HepG2 (cell line): ENCODE data around the gene C20orf202. TPM values are rescaled to one million over a fixed set of nuclear protein-coding genes. Genes with fewer than 3 reads are reported as not detected.

Experiments used
- AGO2 ChIP-seq: fragments of 200-400 bp; formaldehyde crosslinking; optimal IDR thresholded peaks from 2 replicates; pipeline ENCODE3; 2017; ENCODE audit warnings: mild to moderate bottlenecking, low read depth, low read length, moderate library complexity
- CEBPB ChIP-seq: IDR thresholded peaks from 2 replicates; pipeline ENCODE4 v1.6.1; 2011; ENCODE audit warnings: low read depth, low read length, improper control_type of control experiment, borderline replicate concordance
- CENPX ChIP-seq: sonication (generic); formaldehyde crosslinking; IDR thresholded peaks from 2 replicates; pipeline ENCODE4 v1.9.0; 2021; ENCODE audit warnings: mild to moderate bottlenecking, missing genetic modification reagents, moderate library complexity
- DZIP1 ChIP-seq: sonication (generic); formaldehyde crosslinking; IDR thresholded peaks from 2 replicates; pipeline ENCODE4 v1.5.0; 2020; ENCODE audit warnings: mild to moderate bottlenecking, missing genetic modification reagents
- FOSL1 ChIP-seq: sonication (generic); formaldehyde crosslinking; IDR thresholded peaks from 2 replicates; pipeline ENCODE4 v1.9.0; 2021; ENCODE audit warnings: missing genetic modification reagents, borderline replicate concordance
- GATA4 ChIP-seq: sonication (generic); IDR thresholded peaks from 2 replicates; pipeline ENCODE4 v1.6.1; 2016; ENCODE audit warnings: antibody characterized with exemption, low read depth, borderline replicate concordance
- HBP1 ChIP-seq: IDR thresholded peaks from 2 replicates; pipeline ENCODE4 v1.6.1; 2016; ENCODE audit warnings: low read depth, control low read depth
- HOXA7 ChIP-seq: sonication (generic); formaldehyde crosslinking; IDR thresholded peaks from 2 replicates; pipeline ENCODE4 v1.8.1; 2022; ENCODE audit warnings: mild to moderate bottlenecking, missing genetic modification reagents, moderate library complexity
- KLF16 ChIP-seq, 2 experiments: sonication (generic) in 1 of 2; formaldehyde crosslinking in 1 of 2; IDR thresholded peaks; 2 replicates each; pipeline versions ENCODE4 v1.6.1 to v1.8.0; 2016 to 2023; ENCODE audit warnings: missing genetic modification reagents in 2 of 2, missing compliant biosample characterization in 1 of 2
- KLF6 ChIP-seq: IDR thresholded peaks from 2 replicates; pipeline ENCODE4 v1.8.0; 2016; ENCODE audit warnings: missing biosample characterization, missing genetic modification reagents
- POGZ ChIP-seq: sonication (generic); formaldehyde crosslinking; IDR thresholded peaks from 2 replicates; pipeline ENCODE4 v1.4.0; 2020; ENCODE audit warnings: mild to moderate bottlenecking, missing genetic modification reagents
- PPARG ChIP-seq: conservative IDR thresholded peaks from 2 replicates; pipeline ENCODE4 v1.6.1; 2016; ENCODE audit warnings: missing biosample characterization, missing genetic modification reagents
- REPIN1 ChIP-seq: sonication (generic); formaldehyde crosslinking; IDR thresholded peaks from 2 replicates; pipeline ENCODE4 v1.8.0; 2022; ENCODE audit warnings: missing genetic modification reagents, low read depth, mild to moderate bottlenecking, borderline replicate concordance
- SATB2 ChIP-seq: sonication (generic); formaldehyde crosslinking; IDR thresholded peaks from 2 replicates; pipeline ENCODE4 v1.5.0; 2020; ENCODE audit warnings: missing genetic modification reagents
- SRY ChIP-seq: sonication (generic); formaldehyde crosslinking; IDR thresholded peaks from 2 replicates; pipeline ENCODE4 v1.8.0; 2022; ENCODE audit warnings: mild to moderate bottlenecking, missing genetic modification reagents
- SYNCRIP ChIP-seq: fragments of 200-400 bp; formaldehyde crosslinking; IDR thresholded peaks from 2 replicates; pipeline ENCODE4 v1.6.1; 2018; ENCODE audit warnings: mild to moderate bottlenecking, low read depth, low read length; ENCODE audit not compliant: insufficient read depth
- TAF1 ChIP-seq: sonication (generic); formaldehyde crosslinking; IDR thresholded peaks from 2 replicates; pipeline ENCODE4 v1.4.0; 2020; ENCODE audit warnings: missing genetic modification reagents
- TRAFD1 ChIP-seq: sonication (generic); formaldehyde crosslinking; IDR thresholded peaks from 2 replicates; pipeline ENCODE4 v1.5.1; 2020; ENCODE audit warnings: missing genetic modification reagents, mild to moderate bottlenecking, borderline replicate concordance
- ZNF460 ChIP-seq: sonication (generic); formaldehyde crosslinking; IDR thresholded peaks from 2 replicates; pipeline ENCODE4 v1.5.1; 2020; ENCODE audit warnings: missing genetic modification reagents, mild to moderate bottlenecking, borderline replicate concordance
- ZNF543 ChIP-seq: sonication (generic); formaldehyde crosslinking; IDR thresholded peaks from 2 replicates; pipeline ENCODE4 v1.4.0; 2020; ENCODE audit warnings: mild to moderate bottlenecking, missing genetic modification reagents
- ZNF546 ChIP-seq: sonication (generic); formaldehyde crosslinking; conservative IDR thresholded peaks from 2 replicates; pipeline ENCODE4 v1.8.1; 2023; ENCODE audit warnings: mild to moderate bottlenecking, missing genetic modification reagents
- ZNF629 ChIP-seq: sonication (generic); formaldehyde crosslinking; conservative IDR thresholded peaks from 2 replicates; pipeline ENCODE4 v1.5.0; 2020; ENCODE audit warnings: missing genetic modification reagents
- ZNF746 ChIP-seq: sonication (generic); formaldehyde crosslinking; IDR thresholded peaks from 2 replicates; pipeline ENCODE4 v1.8.0; 2022; ENCODE audit warnings: mild to moderate bottlenecking, missing genetic modification reagents
- ZSCAN20 ChIP-seq: sonication (generic); formaldehyde crosslinking; IDR thresholded peaks from 2 replicates; pipeline ENCODE4 v1.4.0; 2020; ENCODE audit warnings: missing genetic modification reagents, mild to moderate bottlenecking, borderline replicate concordance
- polyA plus RNA-seq, 8 experiments: library from polyadenylated mRNA; depleted of rRNA in 3 of 8; stranded (reverse) in 7 of 8; unstranded in 1 of 8; fragments of >200 nt; fragmentation: Illumina TruSeq in 4 of 8; extraction: Trizol in 4 of 8; gene quantifications; 2 replicates each; pipeline versions ENCODE4 v1.2.1 to v1.2.3, GENCODE V29; 2011 to 2016; ENCODE audit warnings: low read depth in 4 of 8, missing spikeins in 1 of 8, mixed read lengths in 1 of 8; ENCODE audit not compliant: insufficient read depth in 1 of 8
- total RNA-seq, 5 experiments: library from RNA; depleted of rRNA; stranded (reverse); fragments of >200 nt; fragmentation: Illumina TruSeq; extraction: Trizol; gene quantifications; 2 replicates each; pipeline ENCODE4 v1.2.3, GENCODE V29; 2016; ENCODE audit warnings: low read depth in 1 of 5

The C20orf202 gene
- total and polyA plus RNA-seq, 2 of the 13 experiments (the other 11 are each of a cell fraction or from before 2014, with no cell fraction given), result 0.20 to 1.2 TPM

- peak; percentile 49; the same call in 1 of the 2 replicates for TF ChIP-seq DZIP1 (CRISPR knock-in tag)
- no peak for TF ChIP-seq GATA4
- TF ChIP-seq KLF6, result no peak
- no peak for TF ChIP-seq ZNF746 (CRISPR knock-in tag)
- TF ChIP-seq TAF1 (CRISPR knock-in tag), result 0 out of 2 replicates have a peak, but pooled peaks have one; percentile 16
- no peak for TF ChIP-seq ZNF629
- TF ChIP-seq AGO2, result no peak
- TF ChIP-seq KLF16 (CRISPR knock-in tag; IDR thresholded peaks at IDR 0.05), result no peak
- no peak for TF ChIP-seq CEBPB
- 0 out of 2 replicates have a peak, but pooled peaks have one; percentile 58 for TF ChIP-seq ZSCAN20 (CRISPR knock-in tag)
- no peak for TF ChIP-seq SYNCRIP
- no peak for TF ChIP-seq FOSL1 (CRISPR knock-in tag)
- no peak for TF ChIP-seq PPARG (CRISPR knock-in tag)
- peak; percentile 27; the same call in 1 of the 2 replicates for TF ChIP-seq SRY (CRISPR knock-in tag)
- no peak for TF ChIP-seq TRAFD1 (CRISPR knock-in tag)
- no peak for TF ChIP-seq HOXA7 (CRISPR knock-in tag)
- TF ChIP-seq SATB2, result 0 out of 2 replicates have a peak, but pooled peaks have one; percentile 53
- no peak for TF ChIP-seq REPIN1
- TF ChIP-seq HBP1 (CRISPR knock-in tag), result no peak
- 0 out of 2 replicates have a peak, but pooled peaks have one; percentile 52 for TF ChIP-seq ZNF543 (CRISPR knock-in tag)
- TF ChIP-seq ZNF546 (CRISPR knock-in tag), result peak; percentile 67; the same call in 1 of the 2 replicates
- no peak for TF ChIP-seq POGZ (CRISPR knock-in tag)
- no peak for TF ChIP-seq ZNF460 (CRISPR knock-in tag)
- no peak for TF ChIP-seq CENPX (CRISPR knock-in tag)
Observed at GRCh38 chr20:1225783-1226654, 22.8 kb downstream of the C20orf202 start, which contains the start of gene RAD21L1 (continued).
